Panc1 (cell line): Measurements from ENCODE around the gene FYCO1. TPM values are rescaled to one million over a fixed set of nuclear protein-coding genes. Genes with fewer than 3 reads are reported as not detected.

Source experiments
- ATAC-seq: fragments of 200-7000 bp; cut with Tn5 transposase; 2 replicates; pipeline ENCODE4 v1.9.1; 2020; ENCODE audit warnings: mild to moderate bottlenecking, moderate library complexity
- BruUV-seq: library from RNA; stranded (reverse); fragments of 400-500 nt; replicated peaks from 2 replicates; lab custom pipeline; 2021; lab: Mats Ljungman, UMichigan
- CTCF ChIA-PET: fragments of 300-600 bp; sonication (Branson Sonifier 250); formaldehyde crosslinking; loops from one replicate; lab custom pipeline; 2022; ENCODE audit warnings: antibody characterized with exemption; lab: Charles Lee
- POLR2A ChIA-PET: fragments of 300-600 bp; sonication (Branson Sonifier 250); formaldehyde crosslinking; loops from one replicate; lab custom pipeline; 2022; ENCODE audit warnings: antibody characterized with exemption; lab: Charles Lee
- DNase-seq: peaks from one replicate; pipeline ENCODE4 v3.0.0-alpha.2; 2010; ENCODE audit warnings: low read depth, low spot score
- H3K27ac ChIP-seq: 2 replicates; pipeline ENCODE4 v1.5.1; 2011; ENCODE audit warnings: mild to moderate bottlenecking, low read length, inconsistent platforms
- H3K27me3 ChIP-seq: fragments of 200-500 bp; sonication (Bioruptor generic); 2 replicates; pipeline ENCODE4 v1.6.0; 2014; ENCODE audit warnings: low read length, inconsistent platforms; ENCODE audit not compliant: control insufficient read depth, insufficient read depth
- H3K36me3 ChIP-seq: fragments of 200-500 bp; sonication (Bioruptor generic); 2 replicates; pipeline ENCODE4 v1.5.1; 2014; ENCODE audit warnings: inconsistent platforms, mild to moderate bottlenecking, low read length, moderate library complexity; ENCODE audit not compliant: control insufficient read depth, insufficient read depth
- H3K4me1 ChIP-seq: 2 replicates; pipeline ENCODE4 v1.5.1; 2011; ENCODE audit warnings: inconsistent platforms, mild to moderate bottlenecking, low read length, moderate library complexity; ENCODE audit not compliant: control insufficient read depth, insufficient read depth
- H3K4me3 ChIP-seq, 2 experiments: 2 replicates each; pipeline ENCODE4 v1.5.1; 2011 to 2012; ENCODE audit warnings: low read depth in 2 of 2, low read length in 2 of 2, mild to moderate bottlenecking in 2 of 2, inconsistent platforms in 1 of 2, moderate library complexity in 1 of 2
- H3K9me3 ChIP-seq: fragments of 200-500 bp; sonication (Bioruptor generic); 2 replicates; pipeline ENCODE4 v1.5.1; 2014; ENCODE audit warnings: low read depth, mild to moderate bottlenecking, inconsistent platforms, low read length, moderate library complexity; ENCODE audit not compliant: control insufficient read depth, insufficient read depth
- CTCF ChIP-seq: fragments of 450-650 bp; IDR thresholded peaks from 2 replicates; pipeline ENCODE4 v1.5.1; 2017; ENCODE audit warnings: mild to moderate bottlenecking
- POLR2AphosphoS5 ChIP-seq: IDR thresholded peaks from 2 replicates; pipeline ENCODE4 v1.6.1; 2012; ENCODE audit warnings: mild to moderate bottlenecking, low read depth, low read length, moderate library complexity
- REST ChIP-seq, 2 experiments: IDR thresholded peaks; 2 replicates each; pipeline ENCODE4 v1.6.1; 2011 to 2012; ENCODE audit warnings: low read depth in 2 of 2, control low read depth in 1 of 2, low read length in 1 of 2, mild to moderate bottlenecking in 1 of 2, moderate library complexity in 1 of 2; ENCODE audit not compliant: insufficient read depth in 1 of 2
- SIN3A ChIP-seq: IDR thresholded peaks from 2 replicates; pipeline ENCODE4 v1.6.1; 2012; ENCODE audit warnings: low read depth, mild to moderate bottlenecking, low read length, moderate library complexity, borderline replicate concordance; ENCODE audit not compliant: insufficient read depth
- TCF7L2 ChIP-seq: IDR thresholded peaks from 2 replicates; pipeline ENCODE4 v1.6.1; 2011; ENCODE audit warnings: mild to moderate bottlenecking, low read depth, low read length, inconsistent platforms
- in situ Hi-C: cut with HindIII; loops from 2 replicates; pipeline ENCODE4 v1.10.0; 2016; ENCODE audit warnings: low sequenced_read_pairs, low pct_unique_long_range_greater_than_20kb
- intact Hi-C: fragments of 100-400 bp; cut with micrococcal nuclease; formaldehyde crosslinking; loops from one replicate; pipeline ENCODE4 v1.10.0; 2022; ENCODE audit not compliant: unreplicated experiment
- total RNA-seq: library from RNA; stranded (reverse); gene quantifications from one replicate; pipeline ENCODE4 v1.2.1, GENCODE V29; 2021; ENCODE audit not compliant: unreplicated experiment

The FYCO1 gene
- total RNA-seq, 1 experiment from 2014 or later: 8.7 TPM

- no TSS peak for BruUV-seq
- in situ Hi-C loops: no loop called here
- Histone ChIP-seq H3K27me3 (no peaks in the 10 kb centered on the region; the same call in 1 of the 2 replicates), H3K27ac (no peak overlapping the region), H3K4me1 (no peaks in the 10 kb centered on the region), H3K36me3 (no peaks in the 10 kb centered on the region), H3K4me3 (no peak overlapping the region), H3K9me3 (no peaks in the 10 kb centered on the region)
- TF ChIP-seq POLR2AphosphoS5 (no peak), REST (IDR thresholded peaks at IDR 0.05; ENCODE audit: insufficient read depth in 1 of 2, low read depth in 2 of 2, low read length in 1 of 2) (no peak), TCF7L2 (no peak), SIN3A (no peak), CTCF (no peak)
- ATAC-seq (no peak), DNase-seq (no peak)
- ChIA-PET CTCF (no interaction called here), POLR2A (no interaction called here)
- intact Hi-C loops: no loop called here
Measured at GRCh38 chr3:45869638-45870037, 126.0 kb downstream of the FYCO1 start.

GRCh38 chr3:45868650-45869049 lies 127.0 kb downstream of the FYCO1 start:
- POLR2A ChIA-PET: no interaction called here
- Histone ChIP-seq H3K27me3 (no peaks in the 10 kb centered on the region; the same call in 1 of the 2 replicates), H3K27ac (no peak overlapping the region), H3K4me1 (no peaks in the 10 kb centered on the region), H3K36me3 (no peaks in the 10 kb centered on the region), H3K9me3 (no peaks in the 10 kb centered on the region), H3K4me3 (no peak overlapping the region)
- no peak for ATAC-seq
- intact Hi-C loops: no loop called here
- in situ Hi-C loops: no loop called here
- CTCF ChIA-PET: no interaction called here
- BruUV-seq: no TSS peak
- no peak for DNase-seq
- TF ChIP-seq TCF7L2: no peak
- no peak for TF ChIP-seq REST (IDR thresholded peaks at IDR 0.05; ENCODE audit: insufficient read depth in 1 of 2, low read depth in 2 of 2, low read length in 1 of 2)
- no peak for TF ChIP-seq SIN3A
- no peak for TF ChIP-seq POLR2AphosphoS5
- no peak for TF ChIP-seq CTCF
